8988T (cell line): ENCODE data around the gene TMEM11.
A peak's percentile ranks its signal among the peaks of the same experiment; 100 is the strongest.
"Not testable (repeated sequence)": the region's sequence is repeated elsewhere in the genome, so short reads cannot be mapped to it uniquely, and the experiment has no call there.

ENCODE experiments used
- DNase-seq: peaks from one replicate; pipeline ENCODE4 v3.0.0; 2011

Gene TMEM11

GRCh38 chr17:21242026-21242697 lies 28.2 kb upstream of the TMEM11 start:
- no peak for DNase-seq

GRCh38 chr17:21241564-21241963 lies 27.6 kb upstream of the TMEM11 start:
- no peak for DNase-seq

GRCh38 chr17:21240369-21241055 lies 26.6 kb upstream of the TMEM11 start:
- DNase-seq: no peak

GRCh38 chr17:21239680-21240368 lies 25.9 kb upstream of the TMEM11 start:
- DNase-seq: no peak

GRCh38 chr17:21235921-21236320 lies 22.0 kb upstream of the TMEM11 start:
- DNase-seq: no peak

GRCh38 chr17:21233581-21234347 lies 19.8 kb upstream of the TMEM11 start:
- DNase-seq: no peak

GRCh38 chr17:21232033-21232749 lies 18.2 kb upstream of the TMEM11 start:
- no peak for DNase-seq

- no peak for DNase-seq
Measured at GRCh38 chr17:21231533-21231932, 17.6 kb upstream of the TMEM11 start.

GRCh38 chr17:21228845-21229244 lies 14.9 kb upstream of the TMEM11 start:
- DNase-seq: no peak

GRCh38 chr17:21228111-21228510 lies 14.2 kb upstream of the TMEM11 start:
- DNase-seq: no peak

GRCh38 chr17:21227277-21227676 lies 13.3 kb upstream of the TMEM11 start:
- not testable (repeated sequence) for DNase-seq

GRCh38 chr17:21223086-21223485 lies 9.1 kb upstream of the TMEM11 start:
- DNase-seq: no peak

GRCh38 chr17:21218831-21219380 lies 4.9 kb upstream of the TMEM11 start:
- no peak for DNase-seq

GRCh38 chr17:21218101-21218500 lies 4.1 kb upstream of the TMEM11 start:
- peak; percentile 56 for DNase-seq

GRCh38 chr17:21217346-21217745 lies 3.4 kb upstream of the TMEM11 start:
- no peak for DNase-seq

- no peak for DNase-seq
Measured at GRCh38 chr17:21215935-21216334, 2.0 kb upstream of the TMEM11 start.

GRCh38 chr17:21214777-21215541 lies 998 bp upstream of the TMEM11 start:
- DNase-seq: no peak

- peak; percentile 40 for DNase-seq
Measured at GRCh38 chr17:21213638-21214014, 335 bp downstream of the TMEM11 start.

GRCh38 chr17:21212826-21213637 lies 929 bp downstream of the TMEM11 start:
- no peak for DNase-seq

GRCh38 chr17:21211825-21212479 lies 2.0 kb downstream of the TMEM11 start:
- DNase-seq: no peak
